Rectal smooth muscle tissue (tissue), 1 donor: ENCODE results near the gene WDR5B.

Experiments
- H3K27ac ChIP-seq: one replicate; pipeline ENCODE4 v1.7.0; 2013; ENCODE audit warnings: low read depth, low read length, inconsistent platforms
- H3K27me3 ChIP-seq: one replicate; pipeline ENCODE4 v1.7.0; 2013; ENCODE audit warnings: low read length; ENCODE audit not compliant: control insufficient read depth, insufficient read depth
- H3K36me3 ChIP-seq: one replicate; pipeline ENCODE4 v1.7.0; 2013; ENCODE audit warnings: low read length; ENCODE audit not compliant: control insufficient read depth, insufficient read depth
- H3K4me1 ChIP-seq: one replicate; pipeline ENCODE4 v1.7.0; 2013; ENCODE audit warnings: low read length; ENCODE audit not compliant: control insufficient read depth, insufficient read depth
- H3K4me3 ChIP-seq: one replicate; pipeline ENCODE4 v1.7.0; 2013; ENCODE audit warnings: low read length
- H3K9ac ChIP-seq: one replicate; pipeline ENCODE4 v1.7.0; 2013; ENCODE audit warnings: low read length

WDR5B gene

DNA sequence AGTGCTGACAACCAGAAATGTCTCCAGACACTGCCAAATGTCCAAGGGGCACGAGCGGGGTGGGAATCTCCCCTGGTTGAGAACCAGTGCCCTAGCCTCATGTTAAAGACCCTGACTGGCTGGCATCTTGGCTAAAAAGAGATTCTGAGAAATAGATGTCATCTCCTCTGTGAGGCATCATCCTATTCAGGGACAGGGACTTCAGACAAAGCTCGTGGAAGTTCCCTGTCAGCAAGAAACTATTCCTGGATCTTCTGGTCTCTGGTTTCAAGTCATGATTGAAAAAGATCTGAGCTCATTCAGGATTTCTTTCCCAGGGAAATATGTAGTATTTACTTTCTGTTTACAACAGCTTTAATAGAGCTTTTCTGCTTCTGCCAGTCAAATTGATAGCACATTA, 10.8 kb downstream of the WDR5B start:
- Histone ChIP-seq H3K4me1 (no peaks in the 10 kb centered on the region), H3K4me3 (no peak overlapping the region), H3K27ac (no peak overlapping the region), H3K27me3 (no peaks in the 10 kb centered on the region), H3K36me3 (peaks cover 31% of the 10 kb centered on the region), H3K9ac (no peak overlapping the region)

GRCh38 chr3:122403489-122403888, 12.4 kb downstream of the WDR5B start:
- no peaks in the 10 kb centered on the region for H3K4me1 ChIP-seq
- H3K27me3 ChIP-seq = no peaks in the 10 kb centered on the region
- no peak overlapping the region for H3K4me3 ChIP-seq
- no peak overlapping the region for H3K27ac ChIP-seq
- H3K36me3 ChIP-seq = peaks cover 25% of the 10 kb centered on the region
- no peak overlapping the region for H3K9ac ChIP-seq

DNA sequence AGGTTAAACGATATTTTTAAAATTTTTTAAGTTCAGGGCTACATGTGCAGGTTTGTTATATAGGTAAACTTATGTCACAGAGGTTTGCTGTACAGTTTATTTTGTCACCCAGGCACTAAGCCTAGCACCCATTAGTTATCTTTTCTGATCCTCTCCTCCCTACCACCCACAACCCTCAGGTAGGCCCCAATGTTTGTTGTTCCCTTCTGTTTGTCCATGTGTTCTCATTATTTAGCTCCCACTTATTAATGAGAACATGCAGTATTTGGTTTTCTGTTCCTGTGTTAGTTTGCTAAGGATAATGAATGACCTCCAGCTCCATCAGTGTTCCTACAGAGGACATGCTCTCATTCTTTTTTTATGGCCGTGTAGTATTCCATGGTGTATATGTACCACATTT, 16.9 kb downstream of the WDR5B start:
- peaks cover 14% of the 10 kb centered on the region for H3K36me3 ChIP-seq

GRCh38 chr3:122397201-122397600, 18.7 kb downstream of the WDR5B start:
- no peak overlapping the region for H3K4me3 ChIP-seq
- peaks cover 5% of the 10 kb centered on the region for H3K4me1 ChIP-seq
- no peak overlapping the region for H3K9ac ChIP-seq
- no peaks in the 10 kb centered on the region for H3K27me3 ChIP-seq
- no peak overlapping the region for H3K27ac ChIP-seq
- peaks cover 3% of the 10 kb centered on the region for H3K36me3 ChIP-seq

More for the DNA sequence above, 16.9 kb downstream of the WDR5B start:
- Histone ChIP-seq H3K27me3 (no peaks in the 10 kb centered on the region), H3K4me1 (no peaks in the 10 kb centered on the region), H3K9ac (no peak overlapping the region), H3K4me3 (no peak overlapping the region), H3K27ac (no peak overlapping the region)

GRCh38 chr3:122396511-122396910, 19.4 kb downstream of the WDR5B start:
- Histone ChIP-seq H3K36me3 (peaks cover 3% of the 10 kb centered on the region), H3K9ac (no peak overlapping the region), H3K4me1 (peaks cover 5% of the 10 kb centered on the region), H3K4me3 (no peak overlapping the region), H3K27me3 (no peaks in the 10 kb centered on the region), H3K27ac (no peak overlapping the region)

DNA sequence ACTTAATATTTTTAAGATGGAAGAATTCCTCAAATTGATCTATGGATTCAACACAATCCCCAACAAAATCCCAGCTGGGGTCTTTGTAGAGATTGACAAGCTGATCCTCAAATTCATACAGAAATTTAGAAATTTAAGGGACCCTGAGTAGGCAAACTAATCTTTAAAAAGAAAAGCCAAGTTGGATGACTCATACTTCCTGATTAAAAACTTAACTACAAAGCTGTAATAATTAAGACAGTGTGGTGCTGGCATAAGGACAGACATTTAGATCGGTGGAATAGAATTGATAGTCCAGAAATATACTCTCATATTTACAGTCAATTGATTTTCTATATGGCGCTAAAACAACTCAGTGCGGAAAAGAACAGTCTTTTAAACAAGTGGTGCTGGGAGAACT, 20.3 kb downstream of the WDR5B start:
- Histone ChIP-seq H3K27me3 (no peaks in the 10 kb centered on the region), H3K9ac (no peak overlapping the region), H3K36me3 (peaks cover 3% of the 10 kb centered on the region), H3K27ac (no peak overlapping the region), H3K4me1 (peaks cover 5% of the 10 kb centered on the region), H3K4me3 (no peak overlapping the region)

DNA sequence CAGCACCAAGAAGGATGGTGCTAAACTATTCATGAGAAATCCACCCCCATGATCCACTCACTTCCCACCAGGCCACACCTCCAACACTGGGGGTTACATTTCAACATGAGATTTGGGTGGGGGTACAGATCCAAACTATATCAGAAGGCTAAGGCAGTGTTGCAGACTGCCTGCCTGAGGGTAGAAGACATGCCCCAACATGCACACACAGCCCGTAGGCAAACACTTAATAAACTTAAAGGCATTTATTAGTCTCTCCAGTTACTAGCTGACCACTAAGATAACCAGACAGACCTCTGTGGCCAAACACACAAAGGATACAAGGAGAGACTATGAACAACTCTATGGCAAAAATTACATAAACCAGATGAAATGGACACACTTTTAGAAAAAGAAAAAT, 21.7 kb downstream of the WDR5B start:
- no peak overlapping the region for H3K27ac ChIP-seq

DNA sequence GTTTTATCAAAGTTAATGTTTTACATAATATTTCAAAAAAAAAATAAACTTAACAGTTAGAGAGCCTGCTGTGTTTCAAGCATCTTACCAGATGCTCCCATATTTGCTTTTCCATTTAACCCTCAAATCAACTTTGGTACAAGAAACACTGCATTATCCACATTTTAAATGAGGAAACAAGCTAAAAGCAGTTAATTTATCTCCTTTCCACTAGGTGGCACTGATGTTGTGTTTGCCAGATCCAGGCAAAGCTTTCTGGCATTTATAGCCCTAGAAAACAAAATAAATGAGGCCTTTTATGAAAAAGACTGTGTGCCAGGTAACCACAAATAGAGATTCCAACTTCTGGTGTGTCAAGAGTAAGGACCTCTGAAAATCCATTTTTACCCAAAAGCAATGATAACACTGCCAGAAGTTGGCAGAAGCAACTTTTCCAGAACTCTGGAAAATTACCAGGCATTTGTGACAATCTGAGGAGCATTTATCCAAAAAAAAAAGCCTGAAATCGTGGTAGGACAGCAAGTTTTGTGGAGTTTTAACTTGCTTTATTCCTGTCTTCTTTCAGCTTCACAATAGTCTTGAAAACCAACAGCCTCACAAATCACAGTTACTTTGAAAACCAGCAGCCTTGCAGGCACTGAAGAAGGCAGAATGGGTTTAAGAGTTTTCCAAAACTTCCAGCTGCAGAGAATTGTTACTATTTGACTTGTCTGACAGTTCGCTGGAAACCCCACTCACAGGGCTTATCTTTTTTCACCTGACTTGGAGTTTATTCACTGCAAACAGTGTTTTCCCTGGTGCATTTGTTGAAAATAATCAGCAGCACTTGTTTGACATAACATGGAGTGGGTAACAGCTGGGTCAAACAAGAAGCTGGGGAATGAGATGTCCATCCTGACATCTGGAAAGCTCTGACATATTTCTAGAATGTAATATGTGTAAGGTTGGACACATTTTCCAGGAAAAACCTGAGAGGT, 22.7 kb downstream of the WDR5B start:
- Histone ChIP-seq H3K36me3 (peaks cover 3% of the 10 kb centered on the region), H3K27ac (no peak overlapping the region), H3K9ac (no peak overlapping the region), H3K27me3 (no peaks in the 10 kb centered on the region), H3K4me3 (no peak overlapping the region), H3K4me1 (peaks cover 5% of the 10 kb centered on the region)

More for the DNA sequence above, 21.7 kb downstream of the WDR5B start:
- Histone ChIP-seq H3K4me3 (no peak overlapping the region), H3K9ac (no peak overlapping the region), H3K4me1 (peaks cover 5% of the 10 kb centered on the region), H3K36me3 (peaks cover 3% of the 10 kb centered on the region), H3K27me3 (no peaks in the 10 kb centered on the region)

- Histone ChIP-seq H3K27ac (no peak overlapping the region), H3K36me3 (peaks cover 3% of the 10 kb centered on the region), H3K4me3 (no peak overlapping the region), H3K27me3 (no peaks in the 10 kb centered on the region), H3K4me1 (peaks cover 5% of the 10 kb centered on the region), H3K9ac (no peak overlapping the region)
Measured at GRCh38 chr3:122391681-122392446, 24.0 kb downstream of the WDR5B start.

DNA sequence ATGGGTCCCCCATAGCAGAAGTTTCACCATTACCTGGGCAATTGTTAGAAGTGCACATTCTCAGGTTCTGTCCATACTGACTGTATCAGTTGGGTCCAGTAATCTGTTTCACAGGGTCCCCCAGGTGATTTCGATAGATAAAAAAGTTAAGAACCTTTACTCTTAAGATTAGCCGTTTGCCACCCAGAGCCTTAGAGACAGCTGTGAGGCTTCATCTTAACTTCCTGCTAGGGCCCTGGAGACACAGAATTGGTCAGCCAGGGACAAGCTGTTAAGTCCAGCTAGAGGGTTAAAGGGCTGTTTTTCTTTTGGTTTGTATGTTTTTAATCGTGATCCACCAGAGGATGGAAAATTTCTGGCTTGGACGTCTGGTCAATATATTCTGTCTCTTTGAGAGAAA, 25.2 kb downstream of the WDR5B start:
- Histone ChIP-seq H3K27ac (no peak overlapping the region), H3K4me3 (no peak overlapping the region), H3K27me3 (no peaks in the 10 kb centered on the region), H3K4me1 (peaks cover 5% of the 10 kb centered on the region), H3K9ac (no peak overlapping the region), H3K36me3 (peaks cover 3% of the 10 kb centered on the region)

DNA sequence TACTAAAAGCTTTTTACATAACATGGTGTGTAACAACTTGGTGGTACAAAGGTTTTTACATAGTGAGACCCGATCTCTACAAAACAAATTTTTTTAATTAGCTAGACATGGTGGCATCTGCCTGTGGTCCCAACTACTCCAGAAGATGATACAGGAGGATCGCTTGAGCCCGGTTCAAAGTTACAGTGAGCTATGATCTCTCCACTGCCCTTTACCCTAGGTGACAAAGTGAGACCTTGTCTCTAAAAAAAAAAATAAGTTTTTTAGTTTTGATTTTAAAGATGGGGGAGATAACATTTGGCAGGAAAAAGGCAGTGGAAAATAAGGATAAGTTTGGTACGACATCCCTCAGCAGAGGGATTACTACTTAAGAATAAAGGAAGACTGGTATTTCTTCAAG, 26.0 kb downstream of the WDR5B start:
- H3K36me3 ChIP-seq = peaks cover 3% of the 10 kb centered on the region
- H3K9ac ChIP-seq = no peak overlapping the region
- H3K4me1 ChIP-seq = peaks cover 5% of the 10 kb centered on the region
- H3K27ac ChIP-seq = no peak overlapping the region
- H3K4me3 ChIP-seq = no peak overlapping the region
- no peaks in the 10 kb centered on the region for H3K27me3 ChIP-seq

GRCh38 chr3:122389197-122389596, 26.7 kb downstream of the WDR5B start:
- Histone ChIP-seq H3K27me3 (no peaks in the 10 kb centered on the region), H3K27ac (no peak overlapping the region), H3K4me1 (peaks cover 7% of the 10 kb centered on the region), H3K9ac (no peak overlapping the region), H3K36me3 (peaks cover 2% of the 10 kb centered on the region), H3K4me3 (no peak overlapping the region)
